SJCRH30 (cell line): ENCODE results near the gene ARFGEF2. TPM values are rescaled to one million over a fixed set of nuclear protein-coding genes. Genes with fewer than 3 reads are reported as not detected.

Source experiments
- DNase-seq, 2 experiments: peaks; one replicate each; pipeline ENCODE4 v3.0.0-alpha.2; 2015 to 2020
- H3K27ac ChIP-seq: fragments of 250-450 bp; sonication (Bioruptor Pico); 2 replicates; pipeline ENCODE4 v1.5.1; 2020; ENCODE audit warnings: mild to moderate bottlenecking, moderate library complexity
- H3K27me3 ChIP-seq: fragments of 250-450 bp; sonication (Bioruptor Pico); 2 replicates; pipeline ENCODE4 v1.5.1; 2020; ENCODE audit warnings: mild to moderate bottlenecking, moderate library complexity
- H3K36me3 ChIP-seq: fragments of 250-450 bp; sonication (Bioruptor Pico); 2 replicates; pipeline ENCODE4 v1.5.1; 2020; ENCODE audit warnings: mild to moderate bottlenecking, moderate library complexity
- H3K4me1 ChIP-seq: fragments of 250-450 bp; sonication (Bioruptor Pico); 2 replicates; pipeline ENCODE4 v1.5.1; 2020; ENCODE audit warnings: mild to moderate bottlenecking, moderate library complexity
- H3K4me3 ChIP-seq: fragments of 250-450 bp; sonication (Bioruptor Pico); 2 replicates; pipeline ENCODE4 v1.5.1; 2020; ENCODE audit warnings: mild to moderate bottlenecking, moderate library complexity
- H3K9me3 ChIP-seq: fragments of 250-450 bp; sonication (Bioruptor Pico); replicated peaks from 2 replicates; pipeline ENCODE4 v1.5.1; 2020; ENCODE audit warnings: mild to moderate bottlenecking, moderate library complexity
- total RNA-seq: library from RNA; depleted of rRNA; stranded (reverse); fragments of >200 nt; shearing (Covaris generic); gene quantifications from 2 replicates; pipeline ENCODE4 v1.2.3, GENCODE V29; 2014

ARFGEF2 gene
- total RNA-seq, 1 experiment from 2014 or later, result 38.2 TPM

DNA sequence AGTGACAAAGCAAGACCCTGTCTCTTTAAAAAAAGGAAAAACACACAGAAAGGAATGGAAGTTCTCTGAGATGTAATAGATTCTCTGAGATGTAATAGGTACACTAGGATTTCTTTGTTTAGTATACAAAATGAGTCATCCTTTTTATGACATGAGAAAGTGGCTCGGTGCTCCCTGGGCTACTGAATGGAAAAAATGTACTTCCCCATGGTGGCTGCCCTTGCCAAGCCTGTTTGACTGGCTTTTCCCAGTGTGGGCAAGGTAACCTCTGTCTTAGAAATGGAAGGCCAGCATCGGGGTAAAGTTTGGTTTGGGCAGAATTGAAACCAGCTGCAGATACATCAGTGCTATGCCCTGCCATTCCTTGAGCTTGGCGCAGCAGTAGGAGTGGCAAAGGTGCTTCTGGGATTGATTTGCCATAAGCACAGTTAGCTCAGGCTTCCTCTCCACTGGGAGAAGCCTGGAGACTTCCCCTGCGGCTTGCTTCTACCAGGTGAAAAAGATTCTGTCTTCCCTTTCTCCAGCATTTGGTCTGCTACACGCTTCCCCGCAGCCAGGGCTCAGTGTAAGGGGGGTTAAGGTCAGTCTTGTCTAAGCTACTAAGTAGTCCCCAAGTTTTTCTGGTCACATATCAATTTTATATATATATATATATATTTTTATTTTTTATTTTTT is 24.5 kb downstream of the ARFGEF2 start:
- no peak overlapping the region for H3K4me3 ChIP-seq
- no peak overlapping the region for H3K27ac ChIP-seq
- H3K4me1 ChIP-seq, result no peaks in the 10 kb centered on the region
- H3K9me3 ChIP-seq, result no peaks in the 10 kb centered on the region
- peaks cover 42% of the 10 kb centered on the region for H3K36me3 ChIP-seq
- no peak for DNase-seq
- no peaks in the 10 kb centered on the region for H3K27me3 ChIP-seq

DNA sequence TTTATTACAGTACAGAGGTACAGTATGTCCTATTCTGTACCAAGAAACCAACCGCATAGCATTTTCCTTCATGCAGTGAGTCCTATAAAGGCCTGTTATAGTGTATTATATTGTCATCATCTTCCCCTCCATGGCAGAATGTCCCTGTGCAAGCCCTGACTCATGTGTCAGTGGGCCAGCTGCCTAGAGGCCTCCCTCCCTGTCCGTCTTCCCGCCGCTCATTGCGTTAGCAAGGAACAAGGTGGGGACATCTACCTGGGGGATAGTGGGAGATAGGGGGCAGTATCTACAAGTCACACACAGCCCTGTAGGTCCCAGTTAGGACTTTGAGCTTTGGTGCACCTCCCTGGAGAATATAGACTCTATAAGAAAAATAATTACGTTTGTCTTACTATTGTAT is 27.1 kb downstream of the ARFGEF2 start:
- Histone ChIP-seq H3K4me3 (no peak overlapping the region), H3K27ac (no peak overlapping the region), H3K36me3 (peaks cover 42% of the 10 kb centered on the region), H3K27me3 (no peaks in the 10 kb centered on the region), H3K9me3 (no peaks in the 10 kb centered on the region), H3K4me1 (no peaks in the 10 kb centered on the region)
- no peak for DNase-seq

DNA sequence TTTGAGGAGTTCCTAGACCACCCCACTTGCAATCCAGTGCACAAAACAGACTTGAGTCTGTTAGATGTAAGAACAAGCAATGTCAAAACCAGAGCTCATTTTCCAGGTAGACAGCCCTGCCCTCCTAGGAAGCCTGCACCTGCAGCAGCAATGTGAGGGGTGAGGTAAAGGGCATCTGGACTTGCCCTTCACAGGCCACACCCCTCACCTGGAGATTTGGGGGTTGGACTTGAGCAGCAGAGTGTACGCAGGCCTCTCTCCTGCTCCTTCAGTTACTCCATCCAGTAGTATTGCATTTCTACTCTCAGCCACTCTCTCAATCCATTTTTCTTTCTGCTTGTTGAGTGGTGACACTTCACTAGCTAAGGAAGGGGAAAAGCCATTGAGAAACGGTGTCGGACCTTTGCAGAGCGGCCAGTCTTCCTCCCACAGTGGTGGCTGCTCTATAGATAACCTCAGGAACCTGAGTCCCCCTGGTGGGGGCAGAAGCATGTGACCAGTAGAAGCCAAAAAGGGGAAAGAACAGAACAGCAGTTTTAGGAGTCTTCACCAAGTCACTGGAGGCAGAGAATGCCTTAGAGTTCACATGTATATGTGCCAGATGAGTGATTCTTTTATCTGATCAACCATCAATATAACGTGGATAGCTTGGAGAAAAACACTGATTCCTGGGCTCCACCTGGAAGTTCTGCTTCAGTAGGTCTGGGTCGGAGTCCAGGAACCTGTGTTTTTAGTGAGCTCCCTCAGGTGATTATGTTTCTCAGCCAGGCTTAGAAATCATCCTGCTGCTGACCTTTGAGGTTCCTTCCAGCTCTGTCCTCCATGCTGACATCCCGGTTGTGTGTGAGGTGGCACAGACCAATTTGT is 28.0 kb downstream of the ARFGEF2 start:
- DNase-seq, result peak in 1 of 2 experiments; percentile 28
- H3K36me3 ChIP-seq, result peaks cover 51% of the 10 kb centered on the region
- no peaks in the 10 kb centered on the region for H3K4me1 ChIP-seq
- no peak overlapping the region for H3K4me3 ChIP-seq
- no peak overlapping the region for H3K27ac ChIP-seq
- no peaks in the 10 kb centered on the region for H3K9me3 ChIP-seq
- H3K27me3 ChIP-seq, result no peaks in the 10 kb centered on the region

DNA sequence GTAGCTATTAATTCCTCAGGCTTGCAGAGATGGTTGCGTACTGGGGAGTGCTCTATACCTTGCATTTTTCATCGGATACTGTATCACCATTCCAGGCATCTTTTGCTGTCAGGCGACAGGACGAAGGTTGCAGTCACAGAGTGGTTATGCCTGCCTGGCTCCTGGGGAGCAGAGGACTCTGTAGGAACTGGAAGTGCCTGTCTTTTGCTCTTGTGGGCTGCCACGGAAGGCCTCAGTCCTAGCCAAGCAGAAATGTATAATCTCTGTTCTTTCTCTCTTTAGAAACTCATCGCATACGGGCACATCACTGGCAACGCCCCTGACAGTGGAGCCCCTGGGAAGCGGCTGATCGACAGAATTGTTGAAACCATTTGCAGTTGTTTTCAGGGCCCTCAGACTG is 29.5 kb downstream of the ARFGEF2 start:
- no peaks in the 10 kb centered on the region for H3K4me1 ChIP-seq
- H3K27me3 ChIP-seq, result no peaks in the 10 kb centered on the region
- H3K4me3 ChIP-seq, result no peak overlapping the region
- H3K36me3 ChIP-seq, result peaks cover 59% of the 10 kb centered on the region
- no peaks in the 10 kb centered on the region for H3K9me3 ChIP-seq
- DNase-seq, result no peak
- no peak overlapping the region for H3K27ac ChIP-seq

DNA sequence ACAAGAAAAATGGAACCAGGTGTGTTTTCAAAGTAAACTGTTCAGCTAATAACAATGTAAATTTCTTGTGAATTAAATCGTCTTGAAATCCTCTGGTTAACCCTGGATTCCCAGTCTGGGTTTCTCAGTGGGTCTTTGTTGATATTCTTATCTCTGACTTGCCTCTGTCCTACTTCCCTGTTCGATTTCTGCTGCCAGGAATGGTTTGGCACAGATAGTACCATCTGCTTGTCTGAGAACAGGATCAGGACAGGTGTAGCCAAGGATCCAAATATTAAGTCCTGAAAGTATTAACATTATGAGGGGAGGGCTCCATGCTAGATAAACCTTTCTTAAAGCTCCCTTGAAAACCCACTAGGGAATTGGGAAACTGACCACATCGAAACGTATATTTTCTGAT is 30.1 kb downstream of the ARFGEF2 start:
- no peak overlapping the region for H3K27ac ChIP-seq
- no peak overlapping the region for H3K4me3 ChIP-seq
- H3K4me1 ChIP-seq, result no peaks in the 10 kb centered on the region
- H3K9me3 ChIP-seq, result no peaks in the 10 kb centered on the region
- no peak for DNase-seq
- peaks cover 62% of the 10 kb centered on the region for H3K36me3 ChIP-seq
- H3K27me3 ChIP-seq, result no peaks in the 10 kb centered on the region

DNA sequence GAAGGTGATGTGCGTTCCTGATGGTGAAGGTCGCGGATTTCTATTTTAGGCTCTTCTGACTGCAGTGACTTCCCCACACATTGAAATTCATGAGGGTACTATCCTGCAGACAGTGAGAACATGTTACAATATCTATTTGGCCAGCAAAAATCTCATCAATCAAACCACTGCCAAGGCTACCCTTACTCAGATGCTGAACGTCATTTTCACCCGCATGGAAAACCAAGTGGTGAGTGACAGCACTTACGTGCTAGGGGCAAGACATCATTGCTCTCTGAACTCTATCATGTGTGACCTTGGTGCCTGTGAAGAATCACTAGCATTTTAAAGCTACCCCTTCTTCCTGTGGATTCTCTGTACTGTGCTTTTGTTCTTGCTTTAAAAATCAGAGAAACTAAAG is 31.1 kb downstream of the ARFGEF2 start:
- peaks cover 63% of the 10 kb centered on the region for H3K36me3 ChIP-seq
- no peak overlapping the region for H3K4me3 ChIP-seq
- no peak for DNase-seq
- no peaks in the 10 kb centered on the region for H3K4me1 ChIP-seq
- no peaks in the 10 kb centered on the region for H3K9me3 ChIP-seq
- H3K27ac ChIP-seq, result no peak overlapping the region
- no peaks in the 10 kb centered on the region for H3K27me3 ChIP-seq

DNA sequence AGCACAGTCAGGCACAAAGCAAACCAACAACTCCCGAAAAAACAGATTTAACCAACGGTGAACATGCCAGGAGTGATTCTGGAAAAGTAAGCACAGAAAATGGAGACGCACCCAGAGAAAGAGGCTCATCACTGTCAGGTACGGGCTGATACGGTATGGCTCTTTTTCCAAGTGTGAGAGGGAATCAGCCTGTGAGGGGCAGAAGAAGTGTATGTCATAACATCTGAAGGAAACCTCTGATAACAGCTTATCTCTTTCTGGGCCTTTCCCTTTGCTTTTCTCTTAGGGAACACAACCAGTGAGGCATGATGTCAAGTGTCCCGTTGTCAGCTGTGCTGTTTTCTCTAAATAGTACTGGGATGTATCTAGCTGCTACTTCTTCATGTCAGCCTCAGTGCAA is 32.1 kb downstream of the ARFGEF2 start:
- H3K9me3 ChIP-seq, result no peaks in the 10 kb centered on the region
- no peak overlapping the region for H3K4me3 ChIP-seq
- DNase-seq, result no peak
- no peaks in the 10 kb centered on the region for H3K4me1 ChIP-seq
- H3K27me3 ChIP-seq, result no peaks in the 10 kb centered on the region
- H3K27ac ChIP-seq, result no peak overlapping the region
- H3K36me3 ChIP-seq, result peaks cover 65% of the 10 kb centered on the region

DNA sequence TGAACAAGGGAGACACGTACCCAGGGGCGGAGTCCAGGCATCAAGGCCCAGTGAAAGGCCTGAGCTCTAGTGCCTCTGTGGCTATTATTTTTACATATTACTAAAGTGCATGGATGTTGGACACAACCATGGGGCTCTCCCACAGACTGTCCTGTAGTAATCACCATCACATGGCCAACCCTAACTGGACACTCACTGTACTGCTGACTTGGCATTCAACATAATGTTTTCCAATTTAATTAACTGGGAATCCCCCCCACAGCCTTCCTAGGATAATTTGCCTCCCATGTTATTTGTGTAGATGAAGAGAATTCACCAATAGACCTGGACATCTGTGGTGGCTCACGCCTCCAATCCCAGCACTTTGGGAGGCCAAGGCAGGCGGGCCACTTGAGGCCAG is 34.5 kb downstream of the ARFGEF2 start:
- DNase-seq, result no peak
- Histone ChIP-seq H3K27me3 (no peaks in the 10 kb centered on the region), H3K4me1 (no peaks in the 10 kb centered on the region), H3K9me3 (no peaks in the 10 kb centered on the region), H3K4me3 (no peak overlapping the region), H3K27ac (no peak overlapping the region), H3K36me3 (peaks cover 63% of the 10 kb centered on the region)

DNA sequence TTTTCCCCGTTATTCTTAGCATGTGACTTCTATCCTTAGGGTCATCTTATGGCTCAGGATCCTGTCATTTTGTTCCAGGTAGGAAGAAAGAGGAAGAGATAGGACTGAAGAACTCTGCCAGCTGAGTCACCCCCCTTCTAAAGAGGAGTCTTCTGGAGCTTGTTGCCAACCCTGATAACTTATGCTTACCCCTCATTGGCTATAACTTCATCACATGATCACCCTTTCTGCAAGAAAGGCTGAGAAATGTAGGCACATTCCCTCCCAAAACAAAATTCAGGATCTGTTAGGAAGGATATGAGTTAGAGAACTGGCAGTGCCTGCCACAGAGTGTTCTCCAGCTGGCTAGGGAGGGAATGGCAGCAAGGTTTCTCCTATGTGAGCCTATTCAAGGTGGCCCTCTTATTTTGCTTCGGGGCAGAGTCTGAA is 35.6 kb downstream of the ARFGEF2 start:
- Histone ChIP-seq H3K36me3 (peaks cover 62% of the 10 kb centered on the region), H3K27me3 (no peaks in the 10 kb centered on the region), H3K4me1 (no peaks in the 10 kb centered on the region), H3K27ac (no peak overlapping the region), H3K4me3 (no peak overlapping the region), H3K9me3 (no peaks in the 10 kb centered on the region)
- DNase-seq, result no peak

DNA sequence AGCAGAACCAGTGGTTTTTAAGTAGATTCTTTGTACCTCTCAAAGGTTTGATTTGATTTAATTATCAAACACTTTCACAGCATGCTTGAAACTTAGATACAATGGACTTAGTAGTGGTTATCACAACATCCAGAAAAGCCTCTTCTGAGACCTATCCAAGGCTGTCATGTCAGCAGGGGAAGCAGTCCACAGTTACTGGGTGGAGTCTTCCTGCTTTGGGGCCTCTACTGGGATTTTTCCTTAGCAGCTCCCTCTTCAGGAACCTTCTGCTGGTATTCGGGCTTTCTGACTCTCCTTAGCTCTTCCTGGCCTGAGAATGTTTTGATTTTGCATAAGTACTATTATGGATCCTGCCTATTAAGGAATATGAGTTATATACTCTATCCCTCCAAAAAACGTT is 36.0 kb downstream of the ARFGEF2 start:
- no peak overlapping the region for H3K4me3 ChIP-seq
- H3K9me3 ChIP-seq, result no peaks in the 10 kb centered on the region
- peaks cover 64% of the 10 kb centered on the region for H3K36me3 ChIP-seq
- no peaks in the 10 kb centered on the region for H3K27me3 ChIP-seq
- H3K4me1 ChIP-seq, result no peaks in the 10 kb centered on the region
- no peak for DNase-seq
- H3K27ac ChIP-seq, result no peak overlapping the region

DNA sequence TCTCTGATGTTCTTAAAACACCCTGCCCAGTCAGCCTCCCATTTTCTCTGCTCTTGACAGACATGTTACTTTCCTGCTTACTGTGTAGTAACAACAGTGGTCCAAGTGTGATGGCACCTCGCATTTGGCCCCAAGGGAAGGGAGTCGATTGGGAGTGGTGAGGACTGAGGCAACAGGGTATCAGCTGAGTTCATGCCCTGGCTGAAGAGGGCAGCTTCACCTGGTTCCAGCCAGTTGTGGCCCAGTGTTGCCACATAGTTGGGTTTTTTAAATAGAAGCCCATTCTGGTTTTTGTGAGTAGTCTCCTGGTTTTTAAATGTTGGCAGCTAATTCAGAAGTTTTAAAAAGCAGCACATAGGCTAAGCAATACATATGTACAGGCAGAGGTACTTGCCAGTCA is 37.2 kb downstream of the ARFGEF2 start:
- Histone ChIP-seq H3K4me1 (no peaks in the 10 kb centered on the region), H3K27ac (no peak overlapping the region), H3K4me3 (no peak overlapping the region), H3K36me3 (peaks cover 62% of the 10 kb centered on the region), H3K27me3 (no peaks in the 10 kb centered on the region), H3K9me3 (no peaks in the 10 kb centered on the region)
- no peak for DNase-seq

DNA sequence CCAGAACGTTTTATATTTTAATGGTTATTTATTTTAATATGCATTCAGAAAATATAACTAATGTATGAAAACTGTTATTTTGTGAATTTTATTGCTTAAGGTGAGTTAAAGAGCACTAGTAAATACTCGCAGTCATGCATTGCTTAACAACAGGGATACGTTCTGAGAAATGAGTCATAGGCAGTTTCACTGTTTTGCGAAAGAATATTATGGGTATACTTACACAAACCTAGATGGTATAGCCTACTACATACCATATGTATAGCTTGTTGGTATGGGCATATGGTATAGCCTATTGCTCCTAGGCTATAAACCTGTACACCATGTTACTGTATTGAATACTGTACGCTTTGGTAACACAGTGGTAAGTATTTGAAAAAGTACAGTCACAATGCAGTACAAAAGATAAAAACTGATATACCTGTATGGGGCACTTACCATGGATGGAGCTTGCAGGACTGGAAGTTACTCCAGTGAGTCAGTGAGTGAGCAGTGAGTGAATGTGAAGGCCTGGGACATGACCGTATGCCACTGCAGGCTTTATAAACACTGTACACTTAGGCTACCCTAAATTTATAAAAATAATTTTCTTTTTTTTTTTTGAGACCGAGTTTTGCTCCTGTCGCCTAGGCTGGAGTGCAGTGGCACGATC is 38.5 kb downstream of the ARFGEF2 start:
- Histone ChIP-seq H3K9me3 (no peaks in the 10 kb centered on the region), H3K4me1 (peaks cover 3% of the 10 kb centered on the region; the same call in 1 of the 2 replicates)
- no peak for DNase-seq

DNA sequence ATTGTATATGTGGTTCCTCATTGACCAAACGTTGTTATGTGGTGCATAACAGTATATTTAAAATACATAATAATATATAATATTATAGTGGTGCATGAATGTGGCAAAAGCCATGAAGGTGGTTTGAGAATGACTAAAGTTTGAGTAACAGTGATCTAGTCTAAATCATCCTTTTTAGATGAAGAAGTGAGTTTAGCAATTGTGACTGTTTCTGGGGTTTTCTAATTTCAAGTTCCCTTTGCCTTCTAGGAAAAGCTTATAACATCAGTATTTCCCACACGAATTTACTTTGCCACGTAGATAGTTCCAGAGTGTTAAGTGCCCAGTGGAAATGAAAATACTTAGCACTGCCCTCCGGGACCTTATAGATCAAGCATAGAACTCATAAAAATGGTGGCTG is 40.9 kb downstream of the ARFGEF2 start:
- no peak overlapping the region for H3K27ac ChIP-seq
- H3K27me3 ChIP-seq, result no peaks in the 10 kb centered on the region
- DNase-seq, result no peak
- H3K4me1 ChIP-seq, result peaks cover 14% of the 10 kb centered on the region
- peaks cover 58% of the 10 kb centered on the region for H3K36me3 ChIP-seq
- H3K4me3 ChIP-seq, result no peak overlapping the region
- no peaks in the 10 kb centered on the region for H3K9me3 ChIP-seq

More for the DNA sequence above, 38.5 kb downstream of the ARFGEF2 start:
- Histone ChIP-seq H3K27ac (no peak overlapping the region), H3K4me3 (no peak overlapping the region), H3K36me3 (peaks cover 58% of the 10 kb centered on the region), H3K27me3 (no peaks in the 10 kb centered on the region)

DNA sequence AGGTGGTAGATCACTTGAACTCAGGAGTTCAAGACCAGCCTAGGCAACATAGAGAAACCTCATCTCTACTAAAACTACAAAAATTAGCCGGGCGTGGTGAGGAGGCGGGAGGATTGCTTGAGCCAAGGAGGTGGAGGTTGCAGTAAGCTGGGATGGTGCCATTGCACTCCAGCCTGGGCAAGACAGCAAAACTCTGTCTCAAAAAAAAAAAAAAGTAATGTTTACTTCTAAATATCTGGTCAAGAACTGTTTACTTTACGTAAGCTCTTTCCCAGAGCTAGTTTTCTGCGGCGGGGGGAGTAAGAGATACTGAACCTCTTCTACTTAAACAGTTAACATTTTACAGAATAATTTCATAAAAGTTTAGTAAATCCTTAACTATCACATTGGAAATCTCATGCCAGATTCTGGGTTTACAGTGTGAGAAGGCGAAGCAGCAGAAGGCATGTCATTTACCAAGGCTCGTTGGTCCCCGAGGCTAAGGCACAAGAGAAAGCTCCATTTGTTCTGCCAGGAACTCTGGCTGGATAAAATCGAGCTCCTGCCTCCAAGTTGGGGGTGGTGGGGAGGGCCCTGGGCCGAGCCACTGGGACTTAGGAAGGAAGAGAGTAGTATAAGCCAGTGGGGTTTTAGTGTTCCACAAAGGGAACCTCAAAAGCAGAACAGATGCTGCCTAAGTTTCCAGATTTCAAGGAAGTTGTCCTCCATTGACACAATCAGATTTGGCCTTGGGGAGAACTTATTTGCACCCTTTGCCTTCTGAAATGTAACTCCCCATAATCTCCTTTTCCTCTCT is 41.7 kb downstream of the ARFGEF2 start:
- H3K27me3 ChIP-seq, result no peaks in the 10 kb centered on the region
- H3K4me1 ChIP-seq, result peaks cover 14% of the 10 kb centered on the region
- H3K4me3 ChIP-seq, result no peak overlapping the region
- H3K27ac ChIP-seq, result no peak overlapping the region
- DNase-seq, result no peak
- H3K36me3 ChIP-seq, result peaks cover 56% of the 10 kb centered on the region
- no peaks in the 10 kb centered on the region for H3K9me3 ChIP-seq
